T-cell (primary cell): ENCODE measurements around the gene CXCL16. TPM values are rescaled to one million over a fixed set of nuclear protein-coding genes. Genes with fewer than 3 reads are reported as not detected.

Source experiments
- ATAC-seq, 4 experiments: fragments of 200-7000 bp in 3 of 4; fragments of 150-1000 bp in 1 of 4; cut with Tn5 transposase; replicated peaks in 1 of 4; 1 replicate in 3 of 4; 2 replicates in 1 of 4; pipeline ENCODE4 v1.10.0; 2021; ENCODE audit warnings: moderate library complexity in 3 of 4, mild to moderate bottlenecking in 2 of 4, moderate number of reproducible peaks in 1 of 4
- CTCF ChIA-PET, 2 donors: fragments of 300-600 bp; sonication (Branson Sonifier 250); formaldehyde crosslinking; loops; one replicate each; lab custom pipeline; 2022; ENCODE audit warnings: antibody characterized with exemption in 2 of 2; lab: Charles Lee
- POLR2A ChIA-PET, 2 donors: fragments of 300-600 bp; sonication (Branson Sonifier 250); formaldehyde crosslinking; loops; one replicate each; lab custom pipeline; 2022; ENCODE audit warnings: antibody characterized with exemption in 2 of 2; lab: Charles Lee
- DNase-seq, 35 experiments: peaks; one replicate each; pipeline versions ENCODE4 v3.0.0 to v3.0.0-alpha.2; 2013 to 2023
- H3K27ac ChIP-seq: one replicate; pipeline ENCODE4 v1.5.1; 2013; ENCODE audit warnings: low read length
- H3K27me3 ChIP-seq, 2 experiments: replicated peaks in 1 of 2; 1 replicate in 1 of 2; 2 replicates in 1 of 2; pipeline versions ENCODE4 v1.6.1 to v1.7.0; 2013; ENCODE audit warnings: low read length in 1 of 2, mixed read lengths in 1 of 2; ENCODE audit not compliant: control insufficient read depth in 2 of 2, insufficient read depth in 2 of 2; ENCODE audit errors: extremely low read depth in 1 of 2
- H3K36me3 ChIP-seq, 2 donors: 1 replicate in 1 of 2; 2 replicates in 1 of 2; pipeline versions ENCODE4 v1.6.1 to v1.7.0; 2013; ENCODE audit warnings: low read length in 1 of 2; ENCODE audit not compliant: control insufficient read depth in 2 of 2, insufficient read depth in 1 of 2; ENCODE audit errors: extremely low read depth in 1 of 2
- H3K4me1 ChIP-seq, 2 experiments: 1 replicate in 1 of 2; 2 replicates in 1 of 2; pipeline versions ENCODE4 v1.6.1 to v1.7.0; 2013; ENCODE audit warnings: low read length in 2 of 2, mixed read lengths in 1 of 2; ENCODE audit not compliant: insufficient read depth in 2 of 2, control insufficient read depth in 1 of 2; ENCODE audit errors: extremely low read depth in 1 of 2
- H3K4me3 ChIP-seq, 2 donors: 1 replicate in 1 of 2; 2 replicates in 1 of 2; pipeline versions ENCODE4 v1.5.1 to v1.7.0; 2013; ENCODE audit warnings: mild to moderate bottlenecking in 2 of 2, low read length in 1 of 2, moderate library complexity in 1 of 2; ENCODE audit not compliant: control insufficient read depth in 1 of 2; ENCODE audit errors: extremely low read depth in 1 of 2
- H3K9me3 ChIP-seq: 2 replicates; pipeline ENCODE4 v1.7.0; 2013
- H3K27ac Mint-ChIP-seq, 2 donors: one replicate each; pipeline ENCODE4 v1.8.0; 2020 to 2021; ENCODE audit warnings: mild to moderate bottlenecking in 2 of 2, mixed read lengths in 2 of 2
- H3K27me3 Mint-ChIP-seq, 2 donors: one replicate each; pipeline ENCODE4 v1.8.0; 2021 to 2022; ENCODE audit warnings: mixed read lengths in 2 of 2
- H3K36me3 Mint-ChIP-seq: one replicate; pipeline ENCODE4 v1.8.0; 2021; ENCODE audit warnings: mixed read lengths
- H3K4me1 Mint-ChIP-seq, 3 donors: one replicate each; pipeline ENCODE4 v1.8.0; 2020 to 2022; ENCODE audit warnings: mixed read lengths in 3 of 3, mild to moderate bottlenecking in 1 of 3
- H3K4me3 Mint-ChIP-seq, 3 donors: one replicate each; pipeline ENCODE4 v1.8.0; 2020 to 2022; ENCODE audit warnings: mild to moderate bottlenecking in 3 of 3, mixed read lengths in 3 of 3, moderate library complexity in 3 of 3
- H3K9me3 Mint-ChIP-seq, 3 donors: one replicate each; pipeline ENCODE4 v1.8.0; 2020 to 2022; ENCODE audit warnings: mixed read lengths in 3 of 3
- WGBS: methylation state at CpG from one replicate; pipeline ENCODE4 v1.1.5; 2013; ENCODE audit warnings: missing lambda C conversion rate; ENCODE audit not compliant: insufficient coverage; 5-methylcytosine and 5-hydroxymethylcytosine counted together
- total RNA-seq, 35 experiments: library from RNA in 6 of 35; stranded (reverse) in 6 of 35; fragments of 120-200 nt in 1 of 35; gene quantifications; one replicate each; pipeline versions ENCODE4 v1.2.1 to v1.2.4 and lab custom pipeline; 2013 to 2026

The CXCL16 gene
- total RNA-seq, 5 donors from 2014 or later (not counting 1 experiment from before 2014, with no cell fraction given): 2.5 to 11.2 (median 3.1) TPM

DNA sequence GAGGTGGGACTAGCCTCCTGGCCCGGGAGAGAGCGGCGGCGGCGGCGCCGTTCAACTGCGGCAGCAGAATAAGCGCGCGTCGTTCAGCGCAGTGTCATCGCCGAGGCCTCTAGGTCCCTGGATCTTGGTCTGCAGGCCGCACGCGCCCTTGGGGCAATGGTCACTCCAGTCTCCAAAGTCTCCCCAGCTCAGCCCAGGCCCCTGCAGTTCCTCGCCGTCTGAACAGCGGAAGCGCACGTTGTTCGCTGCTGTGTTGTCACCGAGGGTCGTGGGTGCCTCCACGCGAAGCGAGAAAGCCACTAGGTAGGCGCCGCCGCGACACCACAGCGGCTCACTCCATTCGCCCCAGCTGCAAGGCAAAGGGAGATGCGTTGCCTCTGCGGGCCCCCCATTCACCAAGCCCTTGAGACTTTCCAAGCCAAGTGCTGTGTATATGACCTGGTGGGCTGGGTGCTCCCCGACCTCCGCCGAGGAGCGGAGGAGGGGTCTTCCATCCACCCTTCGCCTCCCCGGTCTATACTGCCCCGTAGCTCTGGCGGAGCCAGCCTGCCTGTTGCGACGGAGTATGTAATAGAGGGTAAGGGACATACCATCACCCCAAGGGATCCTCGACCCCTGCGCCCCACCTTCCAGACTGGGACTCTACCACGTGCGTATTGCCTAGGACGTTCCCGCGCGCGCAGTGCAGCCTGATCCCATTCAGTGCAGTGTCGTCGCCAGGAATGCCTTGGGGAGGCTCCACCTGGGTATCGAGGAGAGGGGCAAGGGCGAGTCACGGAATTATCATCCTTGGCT, 45.8 kb upstream of the CXCL16 start:
- Histone ChIP-seq H3K27me3 (peaks cover 13 to 86% of the 10 kb centered on the region in 2 experiments), H3K4me1 (peaks cover 5 to 30% of the 10 kb centered on the region in 2 experiments), H3K9me3 (no peaks in the 10 kb centered on the region), H3K4me3 (no peak overlapping the region), H3K36me3 (no peaks in the 10 kb centered on the region), H3K27ac (no peak overlapping the region)
- Mint-ChIP-seq H3K27me3 (peaks cover 38 to 66% of the 10 kb centered on the region in 2 donors), H3K4me3 (peak overlapping the region in 1 of 3 donors; percentile 59), H3K4me1 (peaks cover 18 to 27% (median 23%) of the 10 kb centered on the region in 3 donors), H3K36me3 (no peaks in the 10 kb centered on the region), H3K9me3 (no peaks in the 10 kb centered on the region), H3K27ac (no peak overlapping the region)
- WGBS: 9% methylated on average over 52 of the region's 61 CpGs
- ChIA-PET CTCF (no interaction called here), POLR2A (no interaction called here)
- ATAC-seq (no peak), DNase-seq (peak in 2 of 35 experiments; percentile 30)

DNA sequence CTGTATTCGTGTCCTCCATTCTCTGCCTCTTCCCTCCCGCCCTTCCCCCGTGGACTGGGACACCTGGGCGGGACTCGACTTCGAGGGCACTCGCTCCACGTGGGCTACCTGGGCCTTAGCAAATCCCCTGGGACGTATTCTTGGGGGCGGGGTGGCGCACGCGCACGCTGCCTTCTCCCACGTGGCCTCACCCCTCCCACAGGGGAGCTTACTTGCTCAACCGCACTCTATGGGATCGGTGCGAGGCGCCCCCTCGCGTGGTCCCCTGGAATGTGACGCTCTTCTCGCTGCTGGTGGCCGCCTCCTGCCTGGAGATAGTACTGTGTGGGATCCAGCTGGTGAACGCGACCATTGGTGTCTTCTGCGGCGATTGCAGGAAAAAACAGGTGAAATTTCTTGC, 42.9 kb upstream of the CXCL16 start:
- ChIA-PET POLR2A (interaction anchor here in 1 of 2 donors (1.1 kb wide), 1 partner anchor 13 kb away, joined by 8 read pairs; the partner anchor contains the start of gene PSMB6), CTCF (no interaction called here)

DNA sequence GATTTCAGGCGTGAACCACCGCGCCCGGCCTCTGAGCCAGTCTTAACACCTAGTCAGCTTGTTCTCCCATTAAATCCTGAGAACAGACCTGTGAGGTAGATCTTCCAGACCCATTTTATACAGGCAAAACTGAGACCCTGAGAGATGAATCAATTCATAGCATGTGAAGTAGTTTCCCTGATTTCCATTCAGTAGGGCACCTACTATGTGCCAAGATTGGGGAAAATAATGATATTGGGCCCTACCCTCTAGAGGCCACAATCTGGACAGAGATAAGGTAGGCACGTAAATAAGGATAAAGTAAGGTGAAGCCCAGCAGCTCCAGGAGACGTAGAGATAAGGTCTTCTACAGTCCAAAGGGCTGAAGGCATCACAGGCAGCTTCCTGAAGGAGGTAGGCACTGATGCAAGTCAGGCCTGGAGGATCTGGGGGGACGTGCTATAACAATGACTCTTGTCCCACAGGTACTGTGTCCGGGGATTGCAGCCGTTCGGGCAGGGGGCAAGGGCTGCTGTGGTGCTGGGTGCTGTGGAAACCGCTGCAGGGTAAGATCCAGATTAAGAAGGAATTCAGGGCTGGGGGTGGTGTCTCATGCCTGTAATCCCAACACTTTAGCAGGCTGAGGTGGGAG, 40.7 kb upstream of the CXCL16 start:
- no peak for ATAC-seq
- Mint-ChIP-seq H3K4me1 (peaks cover 4 to 5% (median 5%) of the 10 kb centered on the region in 3 donors), H3K36me3 (no peaks in the 10 kb centered on the region), H3K27ac (no peak overlapping the region), H3K4me3 (no peak overlapping the region), H3K27me3 (peaks cover 20 to 58% of the 10 kb centered on the region in 2 donors), H3K9me3 (no peaks in the 10 kb centered on the region)
- no peak for DNase-seq
- Histone ChIP-seq H3K27me3 (peaks cover 6 to 55% of the 10 kb centered on the region in 2 experiments), H3K4me1 (peaks cover 0 to 6% of the 10 kb centered on the region in 2 experiments), H3K4me3 (no peak overlapping the region), H3K27ac (no peak overlapping the region), H3K36me3 (no peaks in the 10 kb centered on the region), H3K9me3 (no peaks in the 10 kb centered on the region)
- POLR2A ChIA-PET: no interaction called here
- 55% methylated on average over 3 of the region's 11 CpGs for WGBS
- CTCF ChIA-PET: interaction anchor here in 1 of 2 donors (0.5 kb wide), 1 partner anchor 391 kb away, joined by 3 read pairs; no protein-coding TSS in a partner anchor

More for the DNA sequence above, 42.9 kb upstream of the CXCL16 start:
- Mint-ChIP-seq H3K9me3 (no peaks in the 10 kb centered on the region), H3K27ac (no peak overlapping the region), H3K4me1 (peaks cover 15 to 22% (median 18%) of the 10 kb centered on the region in 3 donors), H3K27me3 (peaks cover 37 to 78% of the 10 kb centered on the region in 2 donors), H3K36me3 (no peaks in the 10 kb centered on the region), H3K4me3 (no peak overlapping the region)
- Histone ChIP-seq H3K4me1 (peaks cover 0 to 16% of the 10 kb centered on the region in 2 experiments), H3K4me3 (no peak overlapping the region), H3K36me3 (no peaks in the 10 kb centered on the region), H3K27ac (no peak overlapping the region), H3K9me3 (no peaks in the 10 kb centered on the region), H3K27me3 (peaks cover 10 to 77% of the 10 kb centered on the region in 2 experiments)
- WGBS: 39% methylated on average over 17 of the region's 28 CpGs
- DNase-seq (no peak), ATAC-seq (peak in 1 of 4 experiments; percentile 18)

DNA sequence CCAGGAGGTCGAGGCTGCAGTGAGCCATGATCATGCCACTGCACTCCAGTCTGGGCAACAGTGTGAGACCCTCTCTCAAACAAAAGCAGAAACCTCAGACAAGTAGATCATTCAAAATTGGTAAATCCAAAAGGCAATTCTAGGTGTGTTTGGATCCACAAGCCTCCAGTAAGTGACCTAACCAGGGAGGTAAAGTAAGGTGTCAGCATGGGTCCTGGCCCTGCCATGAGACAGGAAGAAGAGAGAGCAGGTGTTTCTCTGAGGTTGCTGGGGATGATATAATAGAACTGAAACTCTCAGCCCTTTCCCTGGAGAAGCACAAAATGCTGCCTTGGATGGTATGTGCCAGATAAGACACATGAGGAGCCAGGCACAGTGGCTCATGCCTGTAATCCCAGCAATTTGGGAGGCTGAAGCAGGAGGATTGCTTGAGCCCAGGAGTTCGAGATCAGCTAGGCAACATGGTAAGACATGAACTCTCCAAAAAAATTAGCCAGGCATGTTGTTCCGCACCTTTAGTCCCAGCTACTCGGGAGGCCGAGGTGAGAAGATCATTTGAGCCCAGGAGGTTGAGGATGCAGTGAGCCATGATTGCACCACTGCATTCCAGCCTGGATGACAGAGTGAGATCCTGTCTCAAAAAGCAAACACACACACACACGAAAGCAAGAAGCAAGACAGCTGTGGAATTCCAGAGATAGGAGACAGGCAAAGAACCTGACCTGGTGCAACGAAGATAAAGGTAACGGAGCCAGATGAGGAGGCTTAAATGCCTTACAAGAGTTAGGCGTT, 38.4 kb upstream of the CXCL16 start:
- DNase-seq (no peak), ATAC-seq (no peak)
- Mint-ChIP-seq H3K27ac (no peak overlapping the region), H3K4me1 (peaks cover 0 to 5% (median 0%) of the 10 kb centered on the region in 3 donors), H3K4me3 (no peak overlapping the region), H3K27me3 (peaks cover 14 to 37% of the 10 kb centered on the region in 2 donors), H3K9me3 (no peaks in the 10 kb centered on the region), H3K36me3 (no peaks in the 10 kb centered on the region)
- 77% methylated on average over 8 of the region's 9 CpGs for WGBS
- Histone ChIP-seq H3K36me3 (no peaks in the 10 kb centered on the region), H3K27me3 (peaks cover 0 to 34% of the 10 kb centered on the region in 2 experiments), H3K4me3 (no peak overlapping the region), H3K9me3 (no peaks in the 10 kb centered on the region), H3K27ac (no peak overlapping the region), H3K4me1 (no peaks in the 10 kb centered on the region)
- ChIA-PET POLR2A (no interaction called here), CTCF (no interaction called here)

DNA sequence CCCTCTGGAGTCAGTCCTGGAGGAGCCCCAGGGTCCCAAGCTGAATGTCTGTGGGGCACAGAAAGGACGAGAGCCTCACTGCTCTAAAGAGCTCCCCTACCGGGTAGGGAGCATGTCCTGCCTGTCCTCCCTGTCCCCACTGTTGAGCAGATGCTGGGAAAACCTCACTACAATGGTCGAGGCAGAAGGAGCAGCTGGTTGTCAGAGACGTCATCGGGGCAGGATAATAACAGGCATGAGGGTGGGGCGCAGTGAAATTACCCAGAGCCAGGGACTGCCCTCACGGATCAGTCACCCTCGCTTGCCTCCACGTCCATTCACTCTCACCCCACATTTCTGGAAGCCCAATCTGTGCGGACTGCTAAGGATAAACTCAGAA, 32.5 kb upstream of the CXCL16 start:
- no peaks in the 10 kb centered on the region for H3K36me3 ChIP-seq

More for the DNA sequence above, 32.5 kb upstream of the CXCL16 start:
- ChIA-PET CTCF (interaction anchor here in 1 of 2 donors (0.5 kb wide), 1 partner anchor 104 kb away, joined by 9 read pairs; no protein-coding TSS in a partner anchor), POLR2A (no interaction called here)
- H3K27ac Mint-ChIP-seq: no peak overlapping the region
- Histone ChIP-seq H3K4me1 (peaks cover 0 to 11% of the 10 kb centered on the region in 2 experiments), H3K27ac (no peak overlapping the region), H3K4me3 (no peak overlapping the region), H3K27me3 (peaks cover 0 to 26% of the 10 kb centered on the region in 2 experiments), H3K9me3 (no peaks in the 10 kb centered on the region)
- DNase-seq (no peak), ATAC-seq (no peak)
- H3K9me3 Mint-ChIP-seq: no peaks in the 10 kb centered on the region
- no peak overlapping the region for H3K4me3 Mint-ChIP-seq
- H3K4me1 Mint-ChIP-seq: peaks cover 7 to 9% (median 7%) of the 10 kb centered on the region in 3 donors
- H3K36me3 Mint-ChIP-seq: no peaks in the 10 kb centered on the region
- WGBS: 62% methylated on average over 3 of the region's 10 CpGs
- peaks cover 4 to 6% of the 10 kb centered on the region in 2 donors for H3K27me3 Mint-ChIP-seq
